A549 (cell line): ENCODE measurements around the gene REC114. TPM values are rescaled to one million over a fixed set of nuclear protein-coding genes. Genes with fewer than 3 reads are reported as not detected.

Source experiments
- ATAC-seq, 2 experiments: fragments of 200-7000 bp in 1 of 2; fragments of >200 bp in 1 of 2; cut with Nextera tagmentation in 1 of 2; cut with Tn5 transposase in 1 of 2; 3 replicates each; pipeline versions ENCODE4 v1.8.0 to v1.9.1; 2018 to 2020; ENCODE audit warnings: mild to moderate bottlenecking in 1 of 2, moderate library complexity in 1 of 2
- CTCF ChIA-PET: fragments of 300-600 bp; sonication (Branson Sonifier 250); formaldehyde crosslinking; extraction: SDS; loops from one replicate; lab custom pipeline; 2021; ENCODE audit warnings: antibody characterized with exemption, inconsistent platforms; lab: Yijun Ruan, JAX
- POLR2A ChIA-PET: fragments of 350-600 bp; formaldehyde crosslinking; extraction: SDS; loops from one replicate; lab custom pipeline; 2021; ENCODE audit warnings: antibody characterized with exemption, inconsistent platforms; lab: Yijun Ruan, JAX
- DNase-seq, 2 experiments: peaks; one replicate each; pipeline versions ENCODE4 v3.0.0 to v3.0.0-alpha.2; 2011 to 2016; ENCODE audit warnings: low read depth in 1 of 2, low spot score in 1 of 2
- FAIRE-seq: peaks from 2 replicates; lab custom pipeline; 2011; peaks lifted over from hg19 to GRCh38; lab: Jason Lieb, UNC
- H3K27ac ChIP-seq, 2 experiments: fragments of >200 bp; sonication (Bioruptor Twin); formaldehyde crosslinking; 3 replicates each; pipeline ENCODE4 v1.5.1; 2016 to 2017
- H3K4me1 ChIP-seq: fragments of >200 bp; sonication (Bioruptor Twin); formaldehyde crosslinking; 3 replicates; pipeline ENCODE4 v1.6.1; 2016
- H3K4me2 ChIP-seq: fragments of >200 bp; sonication (Bioruptor Twin); formaldehyde crosslinking; 3 replicates; pipeline ENCODE4 v1.6.1; 2016
- H3K4me3 ChIP-seq: fragments of >200 bp; sonication (Bioruptor Twin); formaldehyde crosslinking; 3 replicates; pipeline ENCODE4 v1.5.1; 2016
- H3K9me3 ChIP-seq: fragments of >200 bp; sonication (Bioruptor Twin); formaldehyde crosslinking; 3 replicates; pipeline ENCODE4 v1.6.1; 2016
- CBX2 ChIP-seq: fragments of 200-600 bp; sonication (generic); IDR thresholded peaks from 2 replicates; pipeline ENCODE4 v1.6.1; 2016; ENCODE audit warnings: low read depth, mild to moderate bottlenecking, borderline replicate concordance
- CHD2 ChIP-seq: fragments of 150-350 bp; IDR thresholded peaks from 2 replicates; pipeline ENCODE4 v1.6.1; 2014; ENCODE audit warnings: low read length; ENCODE audit not compliant: partially characterized antibody
- EHMT2 ChIP-seq: fragments of 200-600 bp; sonication (generic); IDR thresholded peaks from 2 replicates; pipeline ENCODE4 v1.6.1; 2016; ENCODE audit warnings: antibody characterized with exemption, low read depth, mild to moderate bottlenecking, moderate library complexity
- FOXS1 ChIP-seq: fragments of 250-450 bp; sonication (Bioruptor Pico); IDR thresholded peaks from 2 replicates; pipeline ENCODE4 v1.5.0; 2020; ENCODE audit warnings: mild to moderate bottlenecking, moderate library complexity
- HOXB5 ChIP-seq: fragments of 250-450 bp; sonication (Bioruptor Pico); IDR thresholded peaks from 2 replicates; pipeline ENCODE4 v1.5.0; 2020; ENCODE audit warnings: mild to moderate bottlenecking, moderate library complexity
- KDM1A ChIP-seq: fragments of 200-600 bp; sonication (generic); IDR thresholded peaks from 2 replicates; pipeline ENCODE4 v1.6.1; 2016; ENCODE audit warnings: low read depth, mild to moderate bottlenecking
- KDM5A ChIP-seq: fragments of 200-600 bp; sonication (generic); IDR thresholded peaks from 2 replicates; pipeline ENCODE4 v1.6.1; 2016; ENCODE audit warnings: antibody characterized with exemption, mild to moderate bottlenecking
- MYC ChIP-seq: IDR thresholded peaks from 2 replicates; pipeline ENCODE4 v1.6.1; 2012; ENCODE audit warnings: mild to moderate bottlenecking, inconsistent platforms, low read length, improper control_type of control experiment, borderline replicate concordance
- PBX3 ChIP-seq: IDR thresholded peaks from 2 replicates; pipeline ENCODE4 v1.6.1; 2012
- PHF8 ChIP-seq: fragments of 200-600 bp; sonication (generic); IDR thresholded peaks from 2 replicates; pipeline ENCODE4 v1.6.1; 2016; ENCODE audit warnings: low read depth, mild to moderate bottlenecking, antibody characterized with exemption, moderate library complexity, borderline replicate concordance
- RFX5 ChIP-seq: fragments of 450-650 bp; IDR thresholded peaks from 2 replicates; pipeline ENCODE4 v1.7.1; 2014; ENCODE audit warnings: antibody characterized with exemption, mild to moderate bottlenecking, moderate library complexity
- RNF2 ChIP-seq: fragments of 200-600 bp; sonication (generic); IDR thresholded peaks from 2 replicates; pipeline ENCODE4 v1.6.1; 2016; ENCODE audit warnings: low read depth, mild to moderate bottlenecking, antibody characterized with exemption, moderate library complexity, borderline replicate concordance
- ZC3H11A ChIP-seq: fragments of 450-650 bp; IDR thresholded peaks from 2 replicates; pipeline ENCODE4 v1.6.1; 2014; ENCODE audit warnings: antibody characterized with exemption, mild to moderate bottlenecking
- WGBS: methylation state at CpG from one replicate; pipeline ENCODE4 v1.1.6; 2017; ENCODE audit errors: missing lambda C conversion rate; 5-methylcytosine and 5-hydroxymethylcytosine counted together
- polyA plus RNA-seq, 4 experiments: library from polyadenylated mRNA; depleted of rRNA in 3 of 4; stranded (reverse); fragments of >200 nt; fragmentation: RNase III in 1 of 4; extraction: RNeasy Plus Mini Kit Qiagen cat#74134 plus additional on column Dnase treatment in 1 of 4; gene quantifications; 2 replicates in 3 of 4; 3 replicates in 1 of 4; pipeline ENCODE4 v1.2.3, GENCODE V29; 2011 to 2017
- TF ChIP-seq, protein P1 (sequence below): fragments of 250-450 bp; sonication (Bioruptor Pico); IDR thresholded peaks from 2 replicates; pipeline ENCODE4 v1.5.0; 2021; ENCODE audit warnings: mild to moderate bottlenecking, moderate library complexity, borderline replicate concordance
- TF ChIP-seq, protein P2 (sequence below): fragments of >200 bp; sonication (Bioruptor Twin); formaldehyde crosslinking; IDR thresholded peaks from 3 replicates; pipeline ENCODE4 v1.5.1; 2016
- TF ChIP-seq, protein P3 (sequence below): fragments of 150-350 bp; IDR thresholded peaks from 2 replicates; pipeline ENCODE4 v1.6.1; 2014; ENCODE audit warnings: low read depth, mild to moderate bottlenecking, low read length

The REC114 gene
- polyA plus RNA-seq, 2 of the 4 experiments (the other 2 are of a cell fraction): not detected

DNA sequence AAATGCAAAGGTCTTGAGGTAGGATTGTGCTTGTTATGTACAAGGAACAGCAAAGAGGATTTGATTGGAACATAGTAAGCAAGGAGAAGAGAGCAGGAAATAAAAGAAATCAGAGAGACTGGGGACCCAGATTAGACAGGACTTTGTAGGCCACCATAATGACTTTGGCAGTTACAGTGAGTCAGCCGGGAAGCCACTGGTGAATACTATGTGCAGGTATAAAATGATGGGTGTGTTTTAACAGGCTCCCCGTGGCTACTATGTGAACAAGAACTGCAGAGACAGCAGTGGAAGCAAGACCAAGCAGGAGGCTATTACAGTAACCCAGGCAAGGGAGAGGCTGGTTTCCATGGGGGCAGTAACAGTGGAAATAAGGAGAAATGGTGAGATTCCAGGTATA, 135.1 kb downstream of the REC114 start:
- no peak overlapping the region for H3K4me2 ChIP-seq
- H3K4me1 ChIP-seq: no peaks in the 10 kb centered on the region
- TF ChIP-seq KDM5A: no peak
- TF ChIP-seq HOXB5 (CRISPR knock-in tag): no peak
- no peak for TF ChIP-seq PBX3
- TF ChIP-seq ZC3H11A: no peak
- no peak for TF ChIP-seq RFX5
- no peak for TF ChIP-seq CHD2
- TF ChIP-seq FOXS1 (CRISPR knock-in tag): no peak
- WGBS: 79% methylated on average over 2 of the region's 2 CpGs
- no peaks in the 10 kb centered on the region for H3K9me3 ChIP-seq
- H3K27ac ChIP-seq: no peak overlapping the region
- POLR2A ChIA-PET: no interaction called here
- DNase-seq: no peak
- CTCF ChIA-PET: no interaction called here
- ATAC-seq: no peak
- FAIRE-seq: no peak
- H3K4me3 ChIP-seq: no peak overlapping the region

- ChIA-PET POLR2A (no interaction called here), CTCF (interaction anchor here (1.0 to 2.7 kb wide), 4 partner anchors 9 to 53 kb away, joined by 4 to 11 read pairs (median 4); no protein-coding TSS in a partner anchor)
- no peak for DNase-seq
- Histone ChIP-seq H3K4me3 (no peak overlapping the region), H3K4me2 (no peak overlapping the region), H3K27ac (no peak overlapping the region), H3K4me1 (no peaks in the 10 kb centered on the region), H3K9me3 (no peaks in the 10 kb centered on the region)
- 92% methylated on average over 6 of the region's 6 CpGs for whole genome bisulfite sequencing
- TF ChIP-seq KDM1A: no peak
- TF ChIP-seq, protein P1, sequence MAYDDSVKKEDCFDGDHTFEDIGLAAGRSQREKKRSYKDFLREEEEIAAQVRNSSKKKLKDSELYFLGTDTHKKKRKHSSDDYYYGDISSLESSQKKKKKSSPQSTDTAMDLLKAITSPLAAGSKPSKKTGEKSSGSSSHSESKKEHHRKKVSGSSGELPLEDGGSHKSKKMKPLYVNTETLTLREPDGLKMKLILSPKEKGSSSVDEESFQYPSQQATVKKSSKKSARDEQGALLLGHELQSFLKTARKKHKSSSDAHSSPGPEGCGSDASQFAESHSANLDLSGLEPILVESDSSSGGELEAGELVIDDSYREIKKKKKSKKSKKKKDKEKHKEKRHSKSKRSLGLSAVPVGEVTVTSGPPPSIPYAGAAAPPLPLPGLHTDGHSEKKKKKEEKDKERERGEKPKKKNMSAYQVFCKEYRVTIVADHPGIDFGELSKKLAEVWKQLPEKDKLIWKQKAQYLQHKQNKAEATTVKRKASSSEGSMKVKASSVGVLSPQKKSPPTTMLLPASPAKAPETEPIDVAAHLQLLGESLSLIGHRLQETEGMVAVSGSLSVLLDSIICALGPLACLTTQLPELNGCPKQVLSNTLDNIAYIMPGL (CRISPR knock-in tag): no peak
- TF ChIP-seq, protein P2, sequence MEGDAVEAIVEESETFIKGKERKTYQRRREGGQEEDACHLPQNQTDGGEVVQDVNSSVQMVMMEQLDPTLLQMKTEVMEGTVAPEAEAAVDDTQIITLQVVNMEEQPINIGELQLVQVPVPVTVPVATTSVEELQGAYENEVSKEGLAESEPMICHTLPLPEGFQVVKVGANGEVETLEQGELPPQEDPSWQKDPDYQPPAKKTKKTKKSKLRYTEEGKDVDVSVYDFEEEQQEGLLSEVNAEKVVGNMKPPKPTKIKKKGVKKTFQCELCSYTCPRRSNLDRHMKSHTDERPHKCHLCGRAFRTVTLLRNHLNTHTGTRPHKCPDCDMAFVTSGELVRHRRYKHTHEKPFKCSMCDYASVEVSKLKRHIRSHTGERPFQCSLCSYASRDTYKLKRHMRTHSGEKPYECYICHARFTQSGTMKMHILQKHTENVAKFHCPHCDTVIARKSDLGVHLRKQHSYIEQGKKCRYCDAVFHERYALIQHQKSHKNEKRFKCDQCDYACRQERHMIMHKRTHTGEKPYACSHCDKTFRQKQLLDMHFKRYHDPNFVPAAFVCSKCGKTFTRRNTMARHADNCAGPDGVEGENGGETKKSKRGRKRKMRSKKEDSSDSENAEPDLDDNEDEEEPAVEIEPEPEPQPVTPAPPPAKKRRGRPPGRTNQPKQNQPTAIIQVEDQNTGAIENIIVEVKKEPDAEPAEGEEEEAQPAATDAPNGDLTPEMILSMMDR: no peak
- TF ChIP-seq CBX2: no peak
- TF ChIP-seq PBX3: no peak
- no peak for TF ChIP-seq FOXS1 (CRISPR knock-in tag)
- TF ChIP-seq MYC: no peak
- TF ChIP-seq, protein P3, sequence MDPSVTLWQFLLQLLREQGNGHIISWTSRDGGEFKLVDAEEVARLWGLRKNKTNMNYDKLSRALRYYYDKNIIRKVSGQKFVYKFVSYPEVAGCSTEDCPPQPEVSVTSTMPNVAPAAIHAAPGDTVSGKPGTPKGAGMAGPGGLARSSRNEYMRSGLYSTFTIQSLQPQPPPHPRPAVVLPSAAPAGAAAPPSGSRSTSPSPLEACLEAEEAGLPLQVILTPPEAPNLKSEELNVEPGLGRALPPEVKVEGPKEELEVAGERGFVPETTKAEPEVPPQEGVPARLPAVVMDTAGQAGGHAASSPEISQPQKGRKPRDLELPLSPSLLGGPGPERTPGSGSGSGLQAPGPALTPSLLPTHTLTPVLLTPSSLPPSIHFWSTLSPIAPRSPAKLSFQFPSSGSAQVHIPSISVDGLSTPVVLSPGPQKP: no peak
- TF ChIP-seq PHF8: no peak
- TF ChIP-seq EHMT2: no peak
- TF ChIP-seq RNF2: no peak
- FAIRE-seq: no peak
- no peak for ATAC-seq
Measured at GRCh38 chr15:73582851-73583379, 140.0 kb downstream of the REC114 start.
